ENCODE measurements around the gene U2SURP. TPM values are rescaled to one million over a fixed set of nuclear protein-coding genes. Genes with fewer than 3 reads are reported as not detected.

Gene U2SURP
- polyA plus RNA-seq, 4 donors: 127 to 172 (median 156) TPM

GRCh38 chr3:143095813-143096212 lies 94.4 kb downstream of the U2SURP start:
- DNase-seq (ENCODE audit: low read depth in 4 of 4, low spot score in 3 of 4): no peak

- no peak for DNase-seq (ENCODE audit: low read depth in 4 of 4, low spot score in 3 of 4)
These were observed 96.8 kb downstream of the U2SURP start for GRCh38 chr3:143098032-143098764.

GRCh38 chr3:143099210-143099609 lies 97.8 kb downstream of the U2SURP start:
- DNase-seq (ENCODE audit: low read depth in 4 of 4, low spot score in 3 of 4): no peak

GRCh38 chr3:143099690-143100089 lies 98.3 kb downstream of the U2SURP start:
- no peak for DNase-seq (ENCODE audit: low read depth in 4 of 4, low spot score in 3 of 4)

GRCh38 chr3:143100451-143100850 lies 99.1 kb downstream of the U2SURP start:
- DNase-seq (ENCODE audit: low read depth in 4 of 4, low spot score in 3 of 4): no peak

GRCh38 chr3:143101792-143102381 lies 100.5 kb downstream of the U2SURP start:
- DNase-seq (ENCODE audit: low read depth in 4 of 4, low spot score in 3 of 4): no peak

- no peak for DNase-seq (ENCODE audit: low read depth in 4 of 4, low spot score in 3 of 4)
These were observed 102.3 kb downstream of the U2SURP start for GRCh38 chr3:143103652-143104051.

- no peak for DNase-seq (ENCODE audit: low read depth in 4 of 4, low spot score in 3 of 4)
These were observed 103.8 kb downstream of the U2SURP start for GRCh38 chr3:143105170-143105569.

GRCh38 chr3:143109861-143110260 lies 108.5 kb downstream of the U2SURP start:
- DNase-seq (ENCODE audit: low read depth in 4 of 4, low spot score in 3 of 4): no peak

Other genes starting within 250 kb of the U2SURP start
- 10 to 100 TPM in 1 of 4 donors, 1 to 10 TPM in 3; 3.6 to 68.7 (median 8.5) TPM for gene PCOLCE2, start 112.5 kb upstream of the U2SURP start, polyA plus RNA-seq (ENCODE audit: insufficient read length in 4 of 4)
- gene PAQR9, start 37.9 kb upstream of the U2SURP start, polyA plus RNA-seq (ENCODE audit: insufficient read length in 4 of 4): under 1 TPM; 0.56 to 0.87 (median 0.62) TPM
- gene CHST2, start 118.2 kb downstream of the U2SURP start, polyA plus RNA-seq (ENCODE audit: insufficient read length in 4 of 4): 10 to 100 TPM; 17.9 to 33.0 (median 26.4) TPM

Data from left renal pelvis (tissue), 4 donors.